GM12878 (cell line): ENCODE measurements around the gene ADAMTS2. TPM values are rescaled to one million over a fixed set of nuclear protein-coding genes. Genes with fewer than 3 reads are reported as not detected.

Experiments used
- ATAC-seq: fragments of 200-7000 bp; cut with Tn5 transposase; 3 replicates; pipeline ENCODE4 v1.9.1; 2020; ENCODE audit warnings: mild to moderate bottlenecking, moderate library complexity
- BruUV-seq: library from RNA; stranded (reverse); fragments of 400-500 nt; replicated peaks from 2 replicates; lab custom pipeline; 2021; lab: Mats Ljungman, UMichigan
- CTCF ChIA-PET: fragments of 300-600 bp; sonication (Branson Sonifier 250); formaldehyde crosslinking; extraction: SDS; loops from one replicate; lab custom pipeline; 2021; ENCODE audit warnings: inconsistent platforms; lab: Yijun Ruan, JAX
- POLR2A ChIA-PET: fragments of 350-600 bp; formaldehyde crosslinking; extraction: SDS; loops from one replicate; lab custom pipeline; 2021; ENCODE audit warnings: inconsistent platforms; lab: Charles Lee
- RAD21 ChIA-PET: fragments of 300-600 bp; sonication (Branson Sonifier 250); formaldehyde crosslinking; loops from one replicate; lab custom pipeline; 2023; ENCODE audit warnings: antibody characterized with exemption; ENCODE audit not compliant: unreplicated experiment; lab: Charles Lee
- SMC1A ChIA-PET: fragments of 300-600 bp; sonication (Branson Sonifier 250); formaldehyde crosslinking; loops from one replicate; lab custom pipeline; 2023; ENCODE audit not compliant: unreplicated experiment, uncharacterized antibody; lab: Charles Lee
- DNase-seq: peaks from one replicate; pipeline ENCODE4 v3.0.0-alpha.2; 2011; ENCODE audit warnings: low read depth, low spot score
- FAIRE-seq: peaks from 3 replicates; lab custom pipeline; 2011; peaks lifted over from hg19 to GRCh38; lab: Jason Lieb, UNC
- H2AFZ ChIP-seq: 2 replicates; pipeline ENCODE4 v1.6.0; 2011; ENCODE audit warnings: low read depth, low read length, control low read depth; ENCODE audit not compliant: control insufficient read depth
- H3K27ac ChIP-seq: 2 replicates; pipeline ENCODE4 v1.5.1; 2011; ENCODE audit warnings: control low read depth; ENCODE audit not compliant: control insufficient read depth, insufficient read depth
- H3K27me3 ChIP-seq, 2 experiments: replicated peaks in 1 of 2; 2 replicates each; pipeline versions ENCODE4 v1.6.0 to v1.6.1; 2011; ENCODE audit warnings: low read length in 1 of 2; ENCODE audit not compliant: control insufficient read depth in 2 of 2, insufficient read depth in 2 of 2
- H3K36me3 ChIP-seq, 2 experiments: 2 replicates each; pipeline ENCODE4 v1.5.1; 2011; ENCODE audit warnings: low read length in 1 of 2; ENCODE audit not compliant: control insufficient read depth in 2 of 2, insufficient read depth in 2 of 2
- H3K4me1 ChIP-seq: 2 replicates; pipeline ENCODE4 v1.6.1; 2011; ENCODE audit warnings: mild to moderate bottlenecking, low read length, moderate library complexity, mixed read lengths; ENCODE audit not compliant: control insufficient read depth, insufficient read depth
- H3K4me2 ChIP-seq: 2 replicates; pipeline ENCODE4 v1.6.0; 2011; ENCODE audit warnings: control low read depth; ENCODE audit not compliant: control insufficient read depth, insufficient read depth
- H3K4me3 ChIP-seq: fragments of 200-600 bp; sonication (generic); 2 replicates; pipeline ENCODE4 v1.5.1; 2016
- H3K79me2 ChIP-seq: 2 replicates; pipeline ENCODE4 v1.6.0; 2011; ENCODE audit warnings: low read length; ENCODE audit not compliant: control insufficient read depth, insufficient read depth
- H3K9ac ChIP-seq: 2 replicates; pipeline ENCODE4 v1.8.0; 2011; ENCODE audit warnings: low read length, control low read depth, mixed read lengths; ENCODE audit not compliant: control insufficient read depth, insufficient read depth
- H3K9me3 ChIP-seq: replicated peaks from 3 replicates; pipeline ENCODE4 v1.5.1; 2011; ENCODE audit warnings: mild to moderate bottlenecking, low read length; ENCODE audit not compliant: control insufficient read depth, insufficient read depth
- H4K20me1 ChIP-seq: 2 replicates; pipeline ENCODE4 v1.6.0; 2011; ENCODE audit not compliant: control insufficient read depth, insufficient read depth
- BRCA1 ChIP-seq: IDR thresholded peaks from 2 replicates; pipeline ENCODE4 v1.6.1; 2011; ENCODE audit warnings: low read depth, low read length, improper control_type of control experiment
- CBX3 ChIP-seq: fragments of 200-600 bp; sonication (generic); IDR thresholded peaks from 2 replicates; pipeline ENCODE4 v1.6.1; 2016; ENCODE audit warnings: low read depth, borderline replicate concordance
- CHD2 ChIP-seq: IDR thresholded peaks from 2 replicates; pipeline ENCODE4 v1.6.1; 2011; ENCODE audit warnings: low read depth, low read length, improper control_type of control experiment, borderline replicate concordance
- CHD4 ChIP-seq: fragments of 200-600 bp; sonication (generic); IDR thresholded peaks from 2 replicates; pipeline ENCODE4 v1.6.1; 2016; ENCODE audit warnings: mild to moderate bottlenecking
- E2F4 ChIP-seq: IDR thresholded peaks from 2 replicates; pipeline ENCODE4 v1.6.1; 2012; ENCODE audit warnings: low read depth, low read length, improper control_type of control experiment
- ELK1 ChIP-seq: IDR thresholded peaks from 2 replicates; pipeline ENCODE4 v1.6.1; 2012; ENCODE audit warnings: low read depth, low read length, improper control_type of control experiment
- ESRRA ChIP-seq: IDR thresholded peaks from 2 replicates; pipeline ENCODE4 v1.6.1; 2012; ENCODE audit warnings: mild to moderate bottlenecking, low read length, improper control_type of control experiment
- GABPA ChIP-seq: IDR thresholded peaks from 2 replicates; pipeline ENCODE4 v1.6.1; 2014; ENCODE audit warnings: antibody characterized with exemption, low read depth, mild to moderate bottlenecking, inconsistent platforms
- HDAC6 ChIP-seq: fragments of 200-600 bp; sonication (generic); IDR thresholded peaks from one replicate; pipeline ENCODE4 v1.8.0; 2017; ENCODE audit warnings: antibody characterized with exemption; ENCODE audit not compliant: unreplicated experiment
- IRF4 ChIP-seq: IDR thresholded peaks from 2 replicates; pipeline ENCODE4 v1.6.1; 2011; ENCODE audit warnings: low read depth, low read length
- MTA2 ChIP-seq: fragments of 450-650 bp; IDR thresholded peaks from 2 replicates; pipeline ENCODE4 v1.6.1; 2016; ENCODE audit warnings: low read depth, mild to moderate bottlenecking, moderate library complexity
- MYB ChIP-seq: fragments of 150-350 bp; IDR thresholded peaks from 2 replicates; pipeline ENCODE4 v1.6.1; 2014; ENCODE audit warnings: mild to moderate bottlenecking, low read depth, low read length, borderline replicate concordance
- SMARCA5 ChIP-seq: fragments of 450-650 bp; IDR thresholded peaks from 2 replicates; pipeline ENCODE4 v1.6.1; 2017; ENCODE audit warnings: mild to moderate bottlenecking
- STAT1 ChIP-seq: fragments of 450-650 bp; conservative IDR thresholded peaks from 2 replicates; pipeline ENCODE4 v1.6.1; 2014; ENCODE audit warnings: antibody characterized with exemption, mild to moderate bottlenecking
- TARDBP ChIP-seq: IDR thresholded peaks from 2 replicates; pipeline ENCODE4 v1.6.1; 2016; ENCODE audit warnings: borderline replicate concordance
- YBX1 ChIP-seq: fragments of 450-650 bp; IDR thresholded peaks from 2 replicates; pipeline ENCODE4 v1.6.1; 2016; ENCODE audit warnings: antibody characterized with exemption
- WGBS: methylation state at CpG from one replicate; pipeline ENCODE4 v1.1.6; 2016; ENCODE audit warnings: low lambda C conversion rate; ENCODE audit not compliant: insufficient replicate concordance, insufficient coverage; ENCODE audit errors: missing lambda C conversion rate; 5-methylcytosine and 5-hydroxymethylcytosine counted together
- in situ Hi-C: fragments of 300-500 bp; cut with MboI; formaldehyde crosslinking; loops from 9 replicates; pipeline ENCODE4 v1.14.3; 2018; ENCODE audit warnings: mixed read lengths
- intact Hi-C: fragments of 100-400 bp; cut with micrococcal nuclease; formaldehyde crosslinking; loops from one replicate; pipeline ENCODE4 v1.14.2; 2022; ENCODE audit not compliant: unreplicated experiment
- polyA plus RNA-seq, 11 experiments: library from polyadenylated mRNA; depleted of rRNA in 4 of 11; unstranded in 6 of 11; stranded (reverse) in 5 of 11; fragments of >200 nt; fragmentation: Nextera tagmentation in 4 of 11; fragmentation: Illumina TruSeq in 1 of 11; extraction: Ambion mirVana in 4 of 11; extraction: Trizol in 1 of 11; gene quantifications; 1 replicate in 1 of 11; 2 replicates in 10 of 11; pipeline versions ENCODE4 v1.2.1 to v1.2.3, GENCODE V29; 2011 to 2016; ENCODE audit warnings: inconsistent platforms in 2 of 11, missing spikeins in 2 of 11, low read depth in 1 of 11
- total RNA-seq, 4 experiments: library from RNA; depleted of rRNA in 3 of 4; stranded (reverse); fragments of >200 nt in 3 of 4; fragmentation: Illumina TruSeq in 1 of 4; extraction: Trizol in 1 of 4; gene quantifications; 2 replicates each; pipeline versions ENCODE4 v1.2.1 to v1.2.3, GENCODE V29; 2013 to 2021

The ADAMTS2 gene
- total and polyA plus RNA-seq, 10 of the 15 experiments (the other 5 are each of a cell fraction or from before 2014, with no cell fraction given), result 0.03 to 0.05 TPM; not detected in 8

GRCh38 chr5:179347581-179347980 lies 2.3 kb upstream of the ADAMTS2 start:
- no peak overlapping the region for H3K27ac ChIP-seq
- SMC1A ChIA-PET, result no interaction called here
- H3K36me3 ChIP-seq, result no peaks in the 10 kb centered on the region
- no peaks in the 10 kb centered on the region for H3K4me1 ChIP-seq
- H3K4me2 ChIP-seq, result no peak overlapping the region
- DNase-seq (no peak), ATAC-seq (no peak), FAIRE-seq (no peak)
- H3K27me3 ChIP-seq, result no peaks in the 10 kb centered on the region; a peak in 3 of 4 replicates
- RAD21 ChIA-PET, result no interaction called here
- in situ Hi-C loops (no loop called here), intact Hi-C loops (no loop called here)
- TF ChIP-seq YBX1 (no peak), ELK1 (no peak), GABPA (no peak), CHD2 (no peak), CBX3 (no peak), ESRRA (no peak), MYB (no peak), E2F4 (no peak), STAT1 (no peak), TARDBP (no peak), CHD4 (no peak), MTA2 (no peak), SMARCA5 (no peak), BRCA1 (no peak), IRF4 (no peak), HDAC6 (no peak)
- no peak overlapping the region for H3K9ac ChIP-seq
- H2AFZ ChIP-seq, result no peak overlapping the region
- H3K9me3 ChIP-seq, result no peaks in the 10 kb centered on the region; the same call in 2 of the 3 replicates
- no TSS peak for BruUV-seq
- no peak overlapping the region for H3K4me3 ChIP-seq
- WGBS, result 0% methylated on average over 2 of the region's 2 CpGs
- H4K20me1 ChIP-seq, result no peaks in the 10 kb centered on the region; the same call in 1 of the 2 replicates
- POLR2A ChIA-PET, result no interaction called here
- H3K79me2 ChIP-seq, result no peaks in the 10 kb centered on the region
- CTCF ChIA-PET, result no interaction called here
